AG09309 (cell line): ENCODE results near the gene KLHL40.

Experiments
- DNase-seq: peaks from one replicate; pipeline ENCODE4 v3.0.0-alpha.2; 2010; ENCODE audit warnings: low read depth
- H3K4me3 ChIP-seq: 2 replicates; pipeline ENCODE4 v1.5.1; 2011; ENCODE audit warnings: mild to moderate bottlenecking, low read depth, low read length, moderate library complexity; ENCODE audit not compliant: control insufficient read depth
- TF ChIP-seq, protein P1 (sequence below): IDR thresholded peaks from 2 replicates; pipeline ENCODE4 v1.5.1; 2011; ENCODE audit warnings: mild to moderate bottlenecking, low read depth, low read length, inconsistent platforms; ENCODE audit not compliant: insufficient read depth, control insufficient read depth; ENCODE audit errors: missing control alignments

The KLHL40 gene

DNA sequence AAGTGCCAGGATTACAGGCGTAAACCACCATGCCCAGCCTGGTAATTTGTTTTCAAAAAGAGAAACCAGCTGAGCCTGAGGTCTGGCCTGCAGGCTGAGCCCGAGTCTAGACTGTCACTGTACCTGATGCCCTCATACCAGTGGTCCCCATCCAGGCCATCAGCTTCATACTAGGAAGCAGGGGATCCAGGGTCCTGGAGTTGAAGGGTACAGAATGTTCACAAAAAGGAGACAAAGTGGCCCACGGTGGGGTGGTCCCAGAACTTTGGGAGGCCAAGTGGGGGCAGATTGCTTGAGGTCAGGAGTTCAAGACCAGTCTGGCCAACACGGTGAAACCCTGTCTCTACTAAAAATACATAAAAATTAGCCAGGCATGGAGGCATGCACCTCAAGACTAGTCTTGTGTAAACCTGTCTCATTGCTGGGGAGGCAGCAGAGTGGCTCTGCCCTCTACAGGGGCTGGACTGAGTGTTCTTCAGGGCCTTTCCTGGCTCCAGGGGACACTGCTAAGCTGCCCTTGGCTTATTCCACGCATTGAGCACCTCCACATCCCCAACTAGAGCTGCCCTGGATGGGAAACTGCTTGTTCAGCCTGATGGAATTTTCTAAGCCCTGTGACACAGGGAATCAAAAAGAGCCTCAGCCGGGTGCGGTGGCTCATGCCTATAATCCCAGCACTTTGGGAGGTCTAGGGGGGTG lies 25.1 kb downstream of the KLHL40 start:
- no peak for DNase-seq
- TF ChIP-seq, protein P1, sequence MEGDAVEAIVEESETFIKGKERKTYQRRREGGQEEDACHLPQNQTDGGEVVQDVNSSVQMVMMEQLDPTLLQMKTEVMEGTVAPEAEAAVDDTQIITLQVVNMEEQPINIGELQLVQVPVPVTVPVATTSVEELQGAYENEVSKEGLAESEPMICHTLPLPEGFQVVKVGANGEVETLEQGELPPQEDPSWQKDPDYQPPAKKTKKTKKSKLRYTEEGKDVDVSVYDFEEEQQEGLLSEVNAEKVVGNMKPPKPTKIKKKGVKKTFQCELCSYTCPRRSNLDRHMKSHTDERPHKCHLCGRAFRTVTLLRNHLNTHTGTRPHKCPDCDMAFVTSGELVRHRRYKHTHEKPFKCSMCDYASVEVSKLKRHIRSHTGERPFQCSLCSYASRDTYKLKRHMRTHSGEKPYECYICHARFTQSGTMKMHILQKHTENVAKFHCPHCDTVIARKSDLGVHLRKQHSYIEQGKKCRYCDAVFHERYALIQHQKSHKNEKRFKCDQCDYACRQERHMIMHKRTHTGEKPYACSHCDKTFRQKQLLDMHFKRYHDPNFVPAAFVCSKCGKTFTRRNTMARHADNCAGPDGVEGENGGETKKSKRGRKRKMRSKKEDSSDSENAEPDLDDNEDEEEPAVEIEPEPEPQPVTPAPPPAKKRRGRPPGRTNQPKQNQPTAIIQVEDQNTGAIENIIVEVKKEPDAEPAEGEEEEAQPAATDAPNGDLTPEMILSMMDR, result no peak
- H3K4me3 ChIP-seq, result no peak overlapping the region

DNA sequence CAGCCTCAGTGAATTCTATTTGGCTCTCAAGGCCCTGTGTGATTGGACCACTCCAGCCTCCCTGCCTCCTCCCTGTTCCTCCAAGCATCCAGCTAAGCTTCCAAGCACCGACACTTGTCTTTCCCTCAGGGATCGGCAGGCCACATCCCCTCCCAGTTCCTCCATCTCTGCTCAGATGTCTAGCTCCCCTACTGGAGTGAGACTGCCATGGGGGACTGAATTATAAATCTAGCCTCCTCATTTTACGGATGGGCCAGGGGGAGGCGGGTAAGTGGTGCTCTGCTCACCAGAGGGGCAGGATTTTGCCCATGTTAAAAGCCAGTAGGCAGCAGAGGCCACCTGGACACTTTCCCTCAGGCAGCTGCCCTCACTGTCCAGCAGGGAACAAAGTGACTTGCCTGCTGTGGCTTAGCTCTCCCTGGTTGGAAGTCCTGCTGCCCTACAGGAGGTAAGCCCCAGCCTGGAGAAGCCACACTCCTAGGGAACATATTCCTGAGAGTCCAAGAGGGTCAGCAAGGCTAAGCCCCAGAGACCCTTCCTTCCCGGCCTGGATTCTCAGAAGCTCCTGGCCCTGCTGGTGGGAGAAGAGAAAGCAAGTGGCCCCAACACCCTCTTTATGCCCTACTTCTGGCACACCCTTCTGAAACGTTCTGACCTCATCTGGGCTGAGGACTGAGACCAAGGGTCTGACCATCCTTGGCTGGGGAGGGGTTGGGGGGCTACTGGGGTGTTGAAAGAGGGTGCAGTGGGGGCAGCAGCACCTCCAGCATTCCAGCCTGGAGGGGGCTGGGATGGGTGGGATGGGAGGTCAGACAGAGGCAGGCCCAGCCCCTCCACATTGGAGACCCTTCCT lies 26.4 kb downstream of the KLHL40 start:
- TF ChIP-seq, protein P1, result peak; percentile 16
- H3K4me3 ChIP-seq, result no peak overlapping the region
- no peak for DNase-seq

DNA sequence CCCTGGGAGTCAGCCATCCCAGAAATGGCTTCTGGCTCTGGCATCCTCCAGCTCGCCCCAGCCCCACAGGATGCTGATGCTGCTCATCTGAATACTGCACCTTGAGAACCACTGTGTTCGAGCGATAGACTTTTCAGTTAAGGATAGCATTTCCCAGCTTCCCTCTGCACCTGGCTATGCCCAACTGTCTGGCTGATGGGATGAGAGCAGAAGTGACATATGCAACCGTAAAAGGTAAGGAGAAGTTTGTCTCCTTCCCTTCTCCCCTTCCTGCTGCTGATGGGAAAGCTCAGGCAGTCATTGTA lies 27.0 kb downstream of the KLHL40 start:
- DNase-seq, result no peak
- H3K4me3 ChIP-seq, result no peak overlapping the region
- TF ChIP-seq, protein P1, result no peak

GRCh38 chr3:42712688-42713372 lies 27.5 kb downstream of the KLHL40 start:
- TF ChIP-seq, protein P1, result no peak
- no peak for DNase-seq

DNA sequence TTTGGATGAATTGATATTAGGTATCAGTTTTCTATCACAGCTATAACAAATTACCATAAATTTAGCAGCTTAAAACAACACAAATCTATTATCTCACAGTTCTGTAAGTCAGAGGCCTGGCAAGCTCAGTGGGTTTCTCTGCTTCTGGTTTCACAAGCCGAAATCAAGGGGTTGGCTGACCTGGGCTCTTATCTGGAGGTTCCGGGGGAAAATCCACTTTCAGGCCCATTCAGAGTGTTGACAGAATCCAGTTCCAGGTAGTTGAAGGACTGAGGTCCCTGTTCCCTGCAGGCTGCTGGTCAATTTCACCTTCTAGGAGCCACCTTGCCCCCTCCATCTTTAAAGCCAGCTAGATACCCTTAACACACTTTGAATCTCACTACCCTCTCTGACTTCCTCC lies 28.4 kb downstream of the KLHL40 start:
- DNase-seq, result no peak
- TF ChIP-seq, protein P1, result no peak
- H3K4me3 ChIP-seq, result no peak overlapping the region

More at GRCh38 chr3:42712688-42713372, 27.5 kb downstream of the KLHL40 start:
- H3K4me3 ChIP-seq, result no peak overlapping the region

DNA sequence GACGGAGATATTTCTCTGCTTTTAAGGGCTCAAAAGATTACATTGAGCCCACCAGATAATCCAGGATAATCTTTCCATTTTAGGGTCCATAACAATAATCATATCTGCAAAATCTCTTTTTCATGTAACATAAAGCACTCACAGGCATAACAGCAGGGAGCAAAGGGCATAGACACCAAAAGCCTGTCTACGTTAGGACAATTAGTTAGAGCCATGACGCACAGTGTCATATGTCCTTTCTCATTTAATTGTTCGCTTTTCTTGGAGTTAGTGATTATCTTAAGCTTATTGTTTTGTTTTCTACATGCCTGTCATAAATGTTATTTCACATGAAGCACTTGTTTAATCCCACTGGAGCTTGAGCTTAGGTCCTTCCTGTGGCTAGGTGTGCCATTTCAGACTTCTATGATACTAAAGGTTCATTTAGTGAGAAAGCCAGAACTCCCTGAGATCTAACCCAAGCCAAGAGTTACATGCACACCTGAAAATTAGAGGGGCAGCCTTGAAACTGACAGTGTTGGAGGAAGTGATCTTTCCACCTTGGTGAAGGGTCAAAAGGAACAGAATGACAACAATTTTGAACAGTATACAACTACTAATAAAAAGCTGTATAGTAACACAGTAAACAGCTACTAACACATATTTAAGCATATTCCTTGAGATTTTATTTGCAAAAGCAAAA lies 29.0 kb downstream of the KLHL40 start:
- no peak overlapping the region for H3K4me3 ChIP-seq
- TF ChIP-seq, protein P1, result no peak
- DNase-seq, result no peak
